ENCODE data around the gene BCL2. TPM values are rescaled to one million over a fixed set of nuclear protein-coding genes. Genes with fewer than 3 reads are reported as not detected.

BCL2 gene
- 1.5 and 1.8 TPM in 2 replicates for polyA plus RNA-seq

GRCh38 chr18:63319383-63320122, at the start of gene BCL2:
TSS of gene BCL2 (minus strand) at chr18:63319769.

GRCh38 chr18:63367053-63367953, 47.7 kb upstream of the BCL2 start, which contains the start of gene KDSR:
TSS of gene KDSR (minus strand) at chr18:63367206. CDS start at chr18:63367118, 88 bp downstream.

Other genes starting within 250 kb of the BCL2 start
- gene KDSR, start 47.4 kb upstream of the BCL2 start, polyA plus RNA-seq, result 56.2 and 84.2 TPM in 2 replicates
- 54.3 and 55.8 TPM in 2 replicates for gene VPS4B, start 102.7 kb upstream of the BCL2 start, polyA plus RNA-seq
- gene SERPINB5, start 157.2 kb upstream of the BCL2 start, polyA plus RNA-seq, result not detected in 2 replicates
- not detected in 2 replicates for gene SERPINB12, start 222.6 kb upstream of the BCL2 start, polyA plus RNA-seq